ENCODE results near the gene GATAD2A. TPM values are rescaled to one million over a fixed set of nuclear protein-coding genes. Genes with fewer than 3 reads are reported as not detected.

The GATAD2A gene
- total RNA-seq, 1 experiment from 2014 or later: 101 TPM

GRCh38 chr19:19501798-19502197 lies 96.3 kb downstream of the GATAD2A start:
- Histone ChIP-seq H3K9me3 (replicated peaks) (no peaks in the 10 kb centered on the region), H3K4me1 (no peaks in the 10 kb centered on the region), H3K4me3 (no peak overlapping the region), H3K27ac (no peak overlapping the region), H3K36me3 (peaks cover 57% of the 10 kb centered on the region), H3K27me3 (no peaks in the 10 kb centered on the region)
- no peak for DNase-seq

DNA sequence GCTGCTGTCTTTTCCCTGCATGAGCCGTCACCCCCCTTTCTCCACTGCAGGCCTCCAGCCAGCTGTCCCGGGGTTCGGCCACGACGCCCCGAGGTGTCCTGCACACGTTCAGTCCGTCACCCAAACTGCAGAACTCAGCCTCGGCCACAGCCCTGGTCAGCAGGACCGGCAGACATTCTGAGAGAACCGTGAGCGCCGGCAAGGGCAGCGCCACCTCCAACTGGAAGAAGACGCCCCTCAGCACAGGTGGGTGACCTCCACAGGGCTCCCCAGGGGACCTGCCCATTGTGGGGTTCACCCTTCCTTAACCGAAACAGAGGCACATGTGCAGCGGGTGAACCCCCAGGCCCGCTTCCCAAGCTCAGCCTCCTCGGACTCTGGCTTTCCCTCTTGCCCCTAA lies 96.8 kb downstream of the GATAD2A start:
- H3K36me3 ChIP-seq: peaks cover 54% of the 10 kb centered on the region
- no peak for DNase-seq
- H3K4me3 ChIP-seq: no peak overlapping the region
- H3K27ac ChIP-seq: no peak overlapping the region
- H3K27me3 ChIP-seq: no peaks in the 10 kb centered on the region
- H3K9me3 ChIP-seq (replicated peaks): no peaks in the 10 kb centered on the region
- no peaks in the 10 kb centered on the region for H3K4me1 ChIP-seq

DNA sequence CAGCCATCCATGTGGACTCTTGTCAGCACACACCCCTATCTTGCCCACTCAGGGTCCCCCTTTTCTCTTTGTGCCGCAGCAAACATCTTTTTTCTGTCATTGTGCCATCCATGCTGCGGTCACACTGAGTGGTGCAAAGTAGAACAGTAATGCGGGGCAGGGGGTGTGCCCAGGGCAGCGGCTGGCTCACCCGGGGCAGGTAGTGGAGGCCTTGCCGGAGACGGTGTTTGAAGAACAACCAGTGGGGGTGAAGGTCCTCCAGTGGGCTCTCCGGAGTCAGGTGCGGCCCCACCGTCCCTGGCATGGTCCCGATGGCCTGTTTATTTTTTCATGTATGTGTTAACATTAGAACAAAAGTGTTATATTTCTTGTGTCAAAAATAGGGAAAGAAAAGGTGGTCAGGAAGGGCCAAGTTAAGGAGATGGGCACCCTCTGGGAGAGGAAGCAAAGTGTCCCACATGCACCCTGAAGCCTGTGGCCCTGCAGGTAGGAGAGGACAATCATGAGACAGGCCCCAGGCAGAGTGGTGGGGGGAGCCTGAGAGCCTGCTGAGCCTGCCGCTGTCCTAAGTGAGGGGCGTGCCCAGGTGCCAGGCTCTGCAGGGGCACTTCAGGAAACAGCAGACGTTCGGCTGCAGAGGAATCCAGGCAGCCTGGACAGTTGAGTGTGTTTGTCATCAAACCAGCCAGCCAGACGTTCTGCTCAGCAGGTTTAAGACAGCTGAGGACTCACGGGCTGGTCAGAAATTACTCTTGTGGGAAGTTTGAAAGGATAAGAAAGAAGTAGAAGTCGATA lies 97.5 kb downstream of the GATAD2A start:
- H3K36me3 ChIP-seq: peaks cover 55% of the 10 kb centered on the region
- no peak overlapping the region for H3K27ac ChIP-seq
- DNase-seq: no peak

DNA sequence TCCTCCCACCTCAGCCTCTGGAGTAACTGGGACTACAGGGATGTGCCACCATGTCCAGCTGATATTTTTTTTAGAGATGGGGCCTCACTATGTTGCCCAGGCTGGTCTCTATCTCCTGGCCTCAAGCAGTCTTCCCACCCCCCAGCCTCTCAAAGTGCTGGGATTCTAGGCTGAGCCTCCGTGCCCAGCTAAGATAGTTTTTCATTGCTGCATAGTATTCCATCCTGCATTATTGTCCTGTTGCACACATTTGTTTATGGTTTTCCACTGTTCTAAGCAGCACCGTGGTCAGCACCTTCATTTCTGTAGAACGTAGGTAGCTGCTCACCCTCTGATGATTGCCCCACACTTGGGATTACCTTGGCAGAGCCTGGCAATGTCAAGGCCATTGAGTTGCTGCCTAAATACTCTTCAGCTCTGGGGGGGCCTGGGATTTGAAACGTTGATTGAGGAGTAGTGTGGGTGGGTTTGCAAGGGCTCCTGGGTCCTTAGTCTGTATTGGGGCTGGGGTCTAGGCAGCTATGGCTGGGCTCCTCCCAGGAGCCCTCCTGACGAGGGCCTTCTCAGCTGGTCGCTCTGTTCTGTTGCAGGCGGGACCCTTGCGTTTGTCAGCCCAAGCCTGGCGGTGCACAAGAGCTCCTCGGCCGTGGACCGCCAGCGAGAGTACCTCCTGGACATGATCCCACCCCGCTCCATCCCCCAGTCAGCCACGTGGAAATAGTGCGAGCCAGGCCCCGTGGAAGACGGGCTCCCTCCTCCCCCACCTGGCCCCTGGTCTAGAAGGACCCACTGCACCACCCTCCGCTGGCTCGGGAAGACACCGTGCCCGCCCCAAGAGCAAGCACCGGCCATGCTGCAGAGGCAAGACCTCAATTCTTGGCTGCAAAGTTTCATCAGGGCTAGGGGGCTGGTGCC lies 99.5 kb downstream of the GATAD2A start:
- H3K27ac ChIP-seq: no peak overlapping the region
- no peaks in the 10 kb centered on the region for H3K4me1 ChIP-seq
- no peaks in the 10 kb centered on the region for H3K27me3 ChIP-seq
- DNase-seq: no peak
- no peak overlapping the region for H3K4me3 ChIP-seq
- H3K36me3 ChIP-seq: peaks cover 41% of the 10 kb centered on the region
- no peaks in the 10 kb centered on the region for H3K9me3 ChIP-seq (replicated peaks)

More for the DNA sequence above, 97.5 kb downstream of the GATAD2A start:
- Histone ChIP-seq H3K4me1 (no peaks in the 10 kb centered on the region), H3K9me3 (replicated peaks) (no peaks in the 10 kb centered on the region), H3K4me3 (no peak overlapping the region), H3K27me3 (no peaks in the 10 kb centered on the region)

GRCh38 chr19:19505669-19506326 lies 100.3 kb downstream of the GATAD2A start:
- Histone ChIP-seq H3K9me3 (replicated peaks) (no peaks in the 10 kb centered on the region), H3K4me1 (no peaks in the 10 kb centered on the region), H3K27me3 (no peaks in the 10 kb centered on the region), H3K4me3 (no peak overlapping the region), H3K36me3 (peaks cover 39% of the 10 kb centered on the region), H3K27ac (no peak overlapping the region)
- no peak for DNase-seq

DNA sequence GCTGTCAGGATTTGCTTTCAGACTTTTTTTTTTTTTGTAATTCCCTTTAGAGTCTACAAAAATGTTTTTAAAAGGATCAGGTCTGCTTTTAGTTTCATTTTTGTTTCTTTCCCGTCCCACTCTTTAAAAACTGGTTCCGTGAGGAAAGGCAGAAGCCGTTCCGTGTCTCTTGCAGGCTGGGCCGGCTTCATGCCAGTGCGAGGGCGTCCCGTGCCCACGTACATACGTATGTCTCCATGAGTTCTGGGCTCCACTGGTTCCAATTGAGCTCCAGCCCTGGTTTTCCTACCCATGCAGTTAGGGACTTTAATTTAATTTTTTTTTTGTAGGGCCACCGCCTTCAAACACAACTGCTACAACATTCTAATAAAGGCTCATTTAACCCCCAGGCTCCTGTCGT lies 101.1 kb downstream of the GATAD2A start:
- Histone ChIP-seq H3K4me3 (no peak overlapping the region), H3K27ac (no peak overlapping the region), H3K36me3 (peaks cover 32% of the 10 kb centered on the region), H3K9me3 (replicated peaks) (no peaks in the 10 kb centered on the region), H3K4me1 (no peaks in the 10 kb centered on the region), H3K27me3 (no peaks in the 10 kb centered on the region)
- no peak for DNase-seq

DNA sequence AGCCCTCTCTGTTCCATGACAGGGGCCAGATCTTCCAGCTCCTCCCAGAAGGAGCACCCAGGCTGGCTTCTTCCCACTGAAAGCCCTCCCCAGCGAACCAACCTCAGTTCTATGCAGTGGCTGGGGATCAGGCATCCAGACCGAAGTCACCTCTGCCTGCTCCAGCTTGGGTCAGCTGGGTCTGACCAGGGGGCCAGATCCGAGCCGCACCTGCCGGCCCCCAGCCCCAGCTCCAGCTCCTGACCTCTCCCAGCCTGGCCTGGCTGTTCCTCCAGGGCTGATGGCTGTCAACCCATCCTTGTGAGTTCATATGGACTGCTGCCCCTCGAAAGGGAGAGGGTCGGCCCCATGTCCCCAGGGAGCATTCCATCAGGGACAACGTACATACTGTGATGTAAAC lies 101.9 kb downstream of the GATAD2A start:
- Histone ChIP-seq H3K27ac (no peak overlapping the region), H3K4me3 (no peak overlapping the region), H3K36me3 (peaks cover 26% of the 10 kb centered on the region), H3K27me3 (no peaks in the 10 kb centered on the region), H3K9me3 (replicated peaks) (no peaks in the 10 kb centered on the region), H3K4me1 (no peaks in the 10 kb centered on the region)
- DNase-seq: no peak

GRCh38 chr19:19508217-19508616 lies 102.7 kb downstream of the GATAD2A start:
- Histone ChIP-seq H3K4me3 (no peak overlapping the region), H3K9me3 (replicated peaks) (no peaks in the 10 kb centered on the region), H3K36me3 (peaks cover 17% of the 10 kb centered on the region), H3K27me3 (no peaks in the 10 kb centered on the region), H3K27ac (no peak overlapping the region), H3K4me1 (no peaks in the 10 kb centered on the region)
- DNase-seq: no peak

DNA sequence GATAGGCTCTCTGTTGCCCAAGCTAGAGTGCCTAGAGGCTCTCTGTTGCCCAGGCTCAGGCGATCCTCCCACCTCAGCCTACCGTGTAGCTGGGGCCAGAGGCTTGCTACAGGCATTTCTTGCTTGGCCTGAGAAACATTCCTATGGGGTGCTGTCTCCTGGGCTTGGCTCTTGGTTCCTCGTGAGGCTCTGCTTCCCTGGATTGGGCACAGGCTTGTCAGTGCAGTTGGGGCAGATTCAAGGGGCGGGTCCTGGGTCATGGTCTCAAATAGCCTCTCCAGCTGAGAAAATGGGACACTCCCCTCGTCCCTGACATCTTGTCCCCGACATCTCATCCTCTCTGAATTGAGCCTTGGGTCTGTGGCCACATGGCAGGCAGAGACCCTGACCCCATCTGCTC lies 105.0 kb downstream of the GATAD2A start:
- Histone ChIP-seq H3K36me3 (peaks cover 10% of the 10 kb centered on the region; the same call in 1 of the 2 replicates), H3K4me1 (no peaks in the 10 kb centered on the region), H3K27me3 (no peaks in the 10 kb centered on the region), H3K27ac (no peak overlapping the region), H3K9me3 (replicated peaks) (0 out of 2 replicates have a peak, but pooled peaks cover 4% of the 10 kb centered on the region), H3K4me3 (no peak overlapping the region)
- no peak for DNase-seq

DNA sequence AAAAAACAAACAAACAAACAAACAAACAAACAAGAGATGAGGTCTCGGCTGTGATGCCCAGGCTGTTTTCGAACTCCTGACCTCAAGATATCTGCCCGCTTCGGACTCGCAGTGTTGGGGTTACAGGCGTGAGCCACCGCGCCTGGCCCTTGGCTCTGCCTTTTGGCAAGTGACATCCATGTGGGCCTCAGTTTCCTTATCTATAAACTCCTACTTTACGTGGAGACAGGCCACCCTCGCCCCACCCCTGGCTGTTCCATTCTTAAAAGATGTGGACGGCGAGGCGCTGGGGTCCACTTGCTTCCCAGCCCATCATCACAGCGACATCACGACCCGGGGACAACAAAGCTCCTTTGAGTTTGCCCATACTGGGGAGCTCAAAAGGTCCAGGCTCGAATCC lies 108.2 kb downstream of the GATAD2A start:
- Histone ChIP-seq H3K4me3 (no peak overlapping the region), H3K4me1 (no peaks in the 10 kb centered on the region), H3K27me3 (no peaks in the 10 kb centered on the region), H3K36me3 (no peaks in the 10 kb centered on the region), H3K9me3 (replicated peaks) (0 out of 2 replicates have a peak, but pooled peaks cover 4% of the 10 kb centered on the region), H3K27ac (no peak overlapping the region)
- no peak for DNase-seq

DNA sequence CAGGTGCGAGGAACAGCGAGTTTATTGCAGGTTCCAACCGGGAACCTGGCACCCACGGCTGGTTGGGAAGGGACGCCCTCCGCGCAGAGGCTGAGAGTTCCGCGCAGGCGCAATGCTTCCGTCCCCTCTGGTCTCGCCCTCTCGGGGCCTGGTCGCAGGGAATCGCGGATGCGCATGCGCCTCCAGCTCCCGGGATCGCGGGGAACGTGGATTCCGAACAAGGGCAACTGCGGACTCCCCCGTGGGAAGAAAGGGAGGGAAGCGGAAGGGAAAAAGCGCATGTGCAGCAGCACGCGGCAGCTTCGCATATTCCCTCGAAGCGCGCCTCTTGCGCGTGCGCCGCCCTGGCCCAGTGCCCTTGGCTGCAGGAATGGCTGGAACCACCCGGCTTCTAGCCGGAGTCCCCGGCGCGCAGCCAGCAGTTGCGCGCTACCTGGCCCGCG lies 108.8 kb downstream of the GATAD2A start:
- Histone ChIP-seq H3K4me3 (no peak overlapping the region), H3K36me3 (peaks cover 2% of the 10 kb centered on the region; the same call in 1 of the 2 replicates), H3K27me3 (no peaks in the 10 kb centered on the region), H3K9me3 (replicated peaks) (0 out of 2 replicates have a peak, but pooled peaks cover 4% of the 10 kb centered on the region), H3K4me1 (no peaks in the 10 kb centered on the region), H3K27ac (no peak overlapping the region)
- DNase-seq: no peak

DNA sequence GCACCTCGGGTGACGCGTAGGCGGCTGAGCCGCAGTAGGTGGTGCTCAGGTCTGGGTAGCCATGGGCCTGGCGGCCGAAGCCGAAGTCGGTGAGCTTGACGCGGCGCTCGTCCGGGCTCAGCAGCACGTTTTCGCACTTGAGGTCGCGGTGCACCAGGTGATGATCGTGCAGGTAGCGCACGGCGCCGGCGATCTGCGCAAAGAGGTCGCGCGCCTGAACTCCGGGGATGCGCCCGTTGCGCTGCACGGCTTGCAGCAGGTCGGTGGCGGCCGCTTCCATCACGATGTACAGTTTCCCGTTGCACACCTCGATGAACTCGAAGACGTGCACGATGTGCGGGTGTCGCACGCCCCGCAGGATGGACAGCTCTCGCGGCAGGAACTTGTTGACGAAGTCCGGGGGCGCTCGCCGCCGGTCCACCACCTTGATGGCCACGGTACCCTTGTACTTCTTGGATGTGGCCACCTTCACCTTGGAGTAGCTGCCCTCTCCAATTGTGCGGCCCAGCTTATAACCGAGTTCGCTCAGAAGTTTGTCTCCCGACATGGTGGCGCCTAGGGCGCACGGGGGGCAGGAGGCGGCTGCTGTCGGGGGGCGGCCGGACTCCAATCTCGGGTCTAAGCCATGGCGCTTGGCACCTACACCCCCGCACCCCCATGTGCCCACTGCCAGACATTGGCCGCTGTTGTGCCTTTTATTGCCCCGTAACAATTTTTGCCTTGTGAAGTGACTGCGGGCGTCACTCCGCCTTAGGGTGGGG lies 109.6 kb downstream of the GATAD2A start, which contains the start of gene TSSK6:
TSSK6 (minus strand) TSS at position 668 of the 761 bp plus-strand sequence; CDS start at position 547, 121 bp downstream.
- Histone ChIP-seq H3K4me3 (peak within 1 kb of the TSS; percentile 68), H3K36me3 (peaks cover 7% of the 10 kb centered on the region), H3K9me3 (replicated peaks) (0 out of 2 replicates have a peak, but pooled peaks cover 4% of the 10 kb centered on the region), H3K27me3 (no peaks in the 10 kb centered on the region), H3K4me1 (no peaks in the 10 kb centered on the region), H3K27ac (peak within 1 kb of the TSS; percentile 65)
- DNase-seq: no peak

- H3K4me3 ChIP-seq: peak within 1 kb of the TSS; percentile 68
- H3K27me3 ChIP-seq: no peaks in the 10 kb centered on the region
- 0 out of 2 replicates have a peak, but pooled peaks cover 4% of the 10 kb centered on the region for H3K9me3 ChIP-seq (replicated peaks)
- peaks cover 10% of the 10 kb centered on the region for H3K36me3 ChIP-seq
- H3K4me1 ChIP-seq: no peaks in the 10 kb centered on the region
- H3K27ac ChIP-seq: peak within 1 kb of the TSS; percentile 65
- peak; percentile 92 to 97 for DNase-seq
Measured at GRCh38 chr19:19515642-19516519, 110.4 kb downstream of the GATAD2A start, which contains the start of gene NDUFA13. TSS of gene NDUFA13 (plus strand) at chr19:19516225. CDS start at chr19:19516239, 14 bp downstream.
